HepG2 (cell line): ENCODE data around the gene BAZ1A. TPM values are rescaled to one million over a fixed set of nuclear protein-coding genes. Genes with fewer than 3 reads are reported as not detected.

Experiments used
- BHLHE40 ChIP-seq: IDR thresholded peaks from 2 replicates; pipeline ENCODE4 v1.6.1; 2011; ENCODE audit warnings: low read length, improper control_type of control experiment
- GATAD1 ChIP-seq: IDR thresholded peaks from 2 replicates; pipeline ENCODE4 v1.6.1; 2016; ENCODE audit warnings: missing genetic modification reagents, missing compliant biosample characterization
- MXD1 ChIP-seq: sonication (generic); formaldehyde crosslinking; IDR thresholded peaks from 2 replicates; pipeline ENCODE4 v1.4.0; 2020; ENCODE audit warnings: mild to moderate bottlenecking, missing genetic modification reagents
- NONO ChIP-seq, 2 experiments: fragments of 450-650 bp in 1 of 2; sonication (generic) in 1 of 2; formaldehyde crosslinking in 1 of 2; IDR thresholded peaks in 1 of 2; conservative IDR thresholded peaks in 1 of 2; 2 replicates each; pipeline versions ENCODE4 v1.6.1 to v1.8.0; 2017 to 2022; ENCODE audit warnings: mild to moderate bottlenecking in 1 of 2, missing genetic modification reagents in 1 of 2, moderate library complexity in 1 of 2
- PHF8 ChIP-seq: sonication (generic); formaldehyde crosslinking; IDR thresholded peaks from 2 replicates; pipeline ENCODE4 v1.5.0; 2020; ENCODE audit warnings: missing genetic modification reagents
- PRMT3 ChIP-seq: sonication (generic); formaldehyde crosslinking; IDR thresholded peaks from 2 replicates; pipeline ENCODE4 v1.8.1; 2022; ENCODE audit warnings: low read depth, mild to moderate bottlenecking, moderate library complexity, missing genetic modification reagents, borderline replicate concordance
- SAFB2 ChIP-seq: sonication (generic); formaldehyde crosslinking; IDR thresholded peaks from 2 replicates; pipeline ENCODE4 v1.5.1; 2020; ENCODE audit warnings: missing genetic modification reagents, low read depth, mild to moderate bottlenecking, borderline replicate concordance
- SOX13 ChIP-seq, 3 experiments: fragments of 450-650 bp in 1 of 3; sonication (generic) in 1 of 3; formaldehyde crosslinking in 1 of 3; IDR thresholded peaks in 2 of 3; conservative IDR thresholded peaks in 1 of 3; 2 replicates each; pipeline versions ENCODE4 v1.5.0 to v1.6.1; 2016 to 2020; ENCODE audit warnings: antibody characterized with exemption in 1 of 3, mild to moderate bottlenecking in 1 of 3, missing compliant biosample characterization in 1 of 3, missing genetic modification reagents in 1 of 3, moderate library complexity in 1 of 3
- SRF ChIP-seq: IDR thresholded peaks from 2 replicates; pipeline ENCODE4 v1.6.1; 2011; ENCODE audit warnings: mild to moderate bottlenecking, low read depth, low read length, moderate library complexity
- SRY ChIP-seq: sonication (generic); formaldehyde crosslinking; IDR thresholded peaks from 2 replicates; pipeline ENCODE4 v1.8.0; 2022; ENCODE audit warnings: mild to moderate bottlenecking, missing genetic modification reagents
- TEAD3 ChIP-seq: optimal IDR thresholded peaks from 2 replicates; pipeline ENCODE3; 2016; ENCODE audit warnings: borderline replicate concordance
- TFDP2 ChIP-seq: sonication (generic); formaldehyde crosslinking; IDR thresholded peaks from 2 replicates; pipeline ENCODE4 v1.4.0; 2020; ENCODE audit warnings: missing genetic modification reagents
- ZBTB20 ChIP-seq: sonication (generic); formaldehyde crosslinking; IDR thresholded peaks from 2 replicates; pipeline ENCODE4 v1.8.1; 2023; ENCODE audit warnings: missing genetic modification reagents, low read depth, mild to moderate bottlenecking, borderline replicate concordance
- ZFP41 ChIP-seq: sonication (generic); formaldehyde crosslinking; IDR thresholded peaks from 2 replicates; pipeline ENCODE4 v1.4.0; 2020; ENCODE audit warnings: mild to moderate bottlenecking, missing genetic modification reagents, borderline replicate concordance
- ZNF180 ChIP-seq: sonication (generic); formaldehyde crosslinking; IDR thresholded peaks from 2 replicates; pipeline ENCODE4 v1.4.0; 2020; ENCODE audit warnings: low read depth, missing genetic modification reagents, borderline replicate concordance
- ZNF207 ChIP-seq: fragments of 450-650 bp; IDR thresholded peaks from 2 replicates; pipeline ENCODE4 v1.6.1; 2016; ENCODE audit warnings: antibody characterized with exemption, borderline replicate concordance
- ZNF335 ChIP-seq: sonication (generic); formaldehyde crosslinking; IDR thresholded peaks from 2 replicates; pipeline ENCODE4 v1.4.0; 2020; ENCODE audit warnings: missing genetic modification reagents
- ZNF362 ChIP-seq: sonication (generic); formaldehyde crosslinking; IDR thresholded peaks from 2 replicates; pipeline ENCODE4 v1.4.0; 2020; ENCODE audit warnings: missing genetic modification reagents, mild to moderate bottlenecking, borderline replicate concordance
- ZNF430 ChIP-seq: sonication (generic); formaldehyde crosslinking; IDR thresholded peaks from 2 replicates; pipeline ENCODE4 v1.9.0; 2021; ENCODE audit warnings: mild to moderate bottlenecking, missing genetic modification reagents
- ZNF503 ChIP-seq: sonication (generic); formaldehyde crosslinking; IDR thresholded peaks from 2 replicates; pipeline ENCODE4 v1.4.0; 2020; ENCODE audit warnings: missing genetic modification reagents
- ZNF619 ChIP-seq: sonication (generic); formaldehyde crosslinking; IDR thresholded peaks from 2 replicates; pipeline ENCODE4 v1.4.0; 2020; ENCODE audit warnings: mild to moderate bottlenecking, missing genetic modification reagents
- ZNF629 ChIP-seq: sonication (generic); formaldehyde crosslinking; conservative IDR thresholded peaks from 2 replicates; pipeline ENCODE4 v1.5.0; 2020; ENCODE audit warnings: missing genetic modification reagents
- ZNF782 ChIP-seq: sonication (generic); formaldehyde crosslinking; IDR thresholded peaks from 2 replicates; pipeline ENCODE4 v1.4.0; 2020; ENCODE audit warnings: missing genetic modification reagents, mild to moderate bottlenecking, borderline replicate concordance
- polyA plus RNA-seq, 8 experiments: library from polyadenylated mRNA; depleted of rRNA in 3 of 8; stranded (reverse) in 7 of 8; unstranded in 1 of 8; fragments of >200 nt; fragmentation: Illumina TruSeq in 4 of 8; extraction: Trizol in 4 of 8; gene quantifications; 2 replicates each; pipeline versions ENCODE4 v1.2.1 to v1.2.3, GENCODE V29; 2011 to 2016; ENCODE audit warnings: low read depth in 4 of 8, missing spikeins in 1 of 8, mixed read lengths in 1 of 8; ENCODE audit not compliant: insufficient read depth in 1 of 8
- total RNA-seq, 5 experiments: library from RNA; depleted of rRNA; stranded (reverse); fragments of >200 nt; fragmentation: Illumina TruSeq; extraction: Trizol; gene quantifications; 2 replicates each; pipeline ENCODE4 v1.2.3, GENCODE V29; 2016; ENCODE audit warnings: low read depth in 1 of 5

Gene BAZ1A
- total and polyA plus RNA-seq, 2 of the 13 experiments (the other 11 are each of a cell fraction or from before 2014, with no cell fraction given) = 20.9 to 56.8 TPM

GRCh38 chr14:34837801-34838322, 37.3 kb downstream of the BAZ1A start (continued):
- TF ChIP-seq NONO (IDR thresholded peaks at IDR 0.05) = no peak
- TF ChIP-seq NONO (CRISPR knock-in tag; conservative IDR thresholded peaks at IDR 0.05) = peak; percentile 44; the same call in 1 of the 2 replicates
- no peak for TF ChIP-seq ZNF362 (CRISPR knock-in tag)
- TF ChIP-seq ZNF207 = no peak
- no peak for TF ChIP-seq ZNF629
- no peak for TF ChIP-seq ZFP41 (CRISPR knock-in tag)
- TF ChIP-seq PHF8 (CRISPR knock-in tag) = no peak
- TF ChIP-seq SRF = 0 out of 2 replicates have a peak, but pooled peaks have one; percentile 17
- TF ChIP-seq ZNF430 (CRISPR knock-in tag) = no peak
- no peak for TF ChIP-seq SAFB2
- TF ChIP-seq ZNF503 (CRISPR knock-in tag) = peak; percentile 55; the same call in 1 of the 2 replicates
- TF ChIP-seq ZNF782 (CRISPR knock-in tag) = no peak
- TF ChIP-seq MXD1 (CRISPR knock-in tag) = no peak
- TF ChIP-seq ZNF619 (CRISPR knock-in tag) = no peak
- no peak for TF ChIP-seq PRMT3
- TF ChIP-seq GATAD1 (CRISPR knock-in tag) = peak; percentile 19; the same call in 1 of the 2 replicates
- TF ChIP-seq SOX13 (IDR thresholded peaks at IDR 0.05) = peak; percentile 93
- TF ChIP-seq SOX13 (CRISPR knock-in tag; conservative IDR thresholded peaks at IDR 0.05 in 1 of 2, IDR thresholded peaks at IDR 0.05 in 1 of 2) = peak in 1 of 2 experiments; percentile 100; a peak in 2 of 4 replicates
- TF ChIP-seq ZNF180 (CRISPR knock-in tag) = no peak
- TF ChIP-seq ZBTB20 (CRISPR knock-in tag) = no peak
- no peak; the same call in 1 of the 2 replicates for TF ChIP-seq ZNF335 (CRISPR knock-in tag)
- no peak for TF ChIP-seq SRY (CRISPR knock-in tag)
- TF ChIP-seq TFDP2 (CRISPR knock-in tag) = no peak
- TF ChIP-seq BHLHE40 = no peak
- TF ChIP-seq TEAD3 (CRISPR knock-in tag) = peak; percentile 92
